Measurements from ENCODE around the gene ODF2L.
"Not testable (repeated sequence)": the region's sequence is repeated elsewhere in the genome, so short reads cannot be mapped to it uniquely, and the experiment has no call there.

Gene ODF2L

GRCh38 chr1:86381223-86381622 lies 14.9 kb downstream of the ODF2L start:
- DNase-seq = no peak

GRCh38 chr1:86380257-86380861 lies 15.8 kb downstream of the ODF2L start:
- no peak for DNase-seq

- no peak for DNase-seq
Measured at GRCh38 chr1:86378813-86379212, 17.3 kb downstream of the ODF2L start.

- no peak for DNase-seq
Measured at GRCh38 chr1:86377341-86377740, 18.8 kb downstream of the ODF2L start.

GRCh38 chr1:86375688-86376087 lies 20.4 kb downstream of the ODF2L start:
- no peak for DNase-seq

GRCh38 chr1:86370601-86371022 lies 25.5 kb downstream of the ODF2L start:
- DNase-seq = no peak

GRCh38 chr1:86365896-86366295 lies 30.2 kb downstream of the ODF2L start:
- no peak for DNase-seq

- no peak for DNase-seq
Measured at GRCh38 chr1:86362807-86363206, 33.3 kb downstream of the ODF2L start.

GRCh38 chr1:86357796-86358195 lies 38.3 kb downstream of the ODF2L start:
- no peak for DNase-seq

GRCh38 chr1:86356247-86356646 lies 39.9 kb downstream of the ODF2L start:
- DNase-seq = no peak

- no peak for DNase-seq
Measured at GRCh38 chr1:86352086-86352485, 44.0 kb downstream of the ODF2L start.

- not testable (repeated sequence) for DNase-seq
Measured at GRCh38 chr1:86350230-86350629, 45.9 kb downstream of the ODF2L start.

- no peak for DNase-seq
Measured at GRCh38 chr1:86346388-86346787, 49.7 kb downstream of the ODF2L start.

GRCh38 chr1:86345042-86345441 lies 51.1 kb downstream of the ODF2L start:
- DNase-seq = no peak

- no peak for DNase-seq
Measured at GRCh38 chr1:86339906-86340305, 56.2 kb downstream of the ODF2L start.

GRCh38 chr1:86339014-86339812 lies 56.9 kb downstream of the ODF2L start:
- DNase-seq = no peak

- no peak for DNase-seq
Measured at GRCh38 chr1:86335916-86336315, 60.2 kb downstream of the ODF2L start.

GRCh38 chr1:86325264-86325663 lies 70.9 kb downstream of the ODF2L start:
- no peak for DNase-seq

GRCh38 chr1:86324130-86324822 lies 71.8 kb downstream of the ODF2L start:
- DNase-seq = no peak

- no peak for DNase-seq
Measured at GRCh38 chr1:86322241-86322640, 73.9 kb downstream of the ODF2L start.

- no peak for DNase-seq
Measured at GRCh38 chr1:86318436-86318835, 77.7 kb downstream of the ODF2L start.

- no peak for DNase-seq
Measured at GRCh38 chr1:86317926-86318325, 78.2 kb downstream of the ODF2L start.

- DNase-seq = no peak
Measured at GRCh38 chr1:86305731-86306130, 90.4 kb downstream of the ODF2L start.
